ENCODE results near the gene ATP11B. TPM values are rescaled to one million over a fixed set of nuclear protein-coding genes. Genes with fewer than 3 reads are reported as not detected.

ATP11B gene
- total RNA-seq, 5 donors from 2014 or later (not counting 1 experiment from before 2014, with no cell fraction given): 90.7 to 139 (median 98.1) TPM

DNA sequence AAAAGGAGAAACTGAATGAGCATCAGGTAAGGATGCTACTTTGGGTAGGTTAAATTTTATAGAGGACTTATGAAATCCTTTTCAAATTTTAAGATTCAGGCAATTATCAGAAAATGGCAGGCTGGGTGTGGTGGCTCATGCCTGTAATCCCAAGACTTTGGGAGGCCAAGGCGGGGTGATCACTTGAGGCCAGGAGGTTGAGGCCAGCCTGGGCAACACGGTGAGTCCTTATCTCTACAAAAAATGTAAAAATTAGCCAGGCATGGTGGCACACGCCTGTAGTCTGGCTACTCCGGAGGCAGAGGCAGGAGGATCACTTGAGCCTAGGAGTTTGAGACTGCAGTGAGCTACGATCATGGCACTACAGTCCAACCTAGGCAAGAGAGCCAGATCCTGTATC, 163.9 kb downstream of the ATP11B start:
- Histone ChIP-seq H3K27ac (ENCODE audit: low read length) (no peak overlapping the region), H3K4me3 (ENCODE audit: control insufficient read depth in 1 of 2, extremely low read depth in 1 of 2, low read length in 1 of 2) (no peak overlapping the region), H3K36me3 (ENCODE audit: control insufficient read depth in 2 of 2, extremely low read depth in 1 of 2, insufficient read depth in 1 of 2, low read length in 1 of 2) (peaks cover 0 to 21% of the 10 kb centered on the region in 2 donors), H3K9me3 (no peaks in the 10 kb centered on the region), H3K27me3 (replicated peaks in 1 of 2; ENCODE audit: control insufficient read depth in 2 of 2, extremely low read depth in 1 of 2, insufficient read depth in 2 of 2, low read length in 1 of 2) (no peaks in the 10 kb centered on the region), H3K4me1 (ENCODE audit: control insufficient read depth in 1 of 2, extremely low read depth in 1 of 2, insufficient read depth in 2 of 2, low read length in 2 of 2) (no peaks in the 10 kb centered on the region)
- ATAC-seq (replicated peaks in 1 of 4) (no peak), DNase-seq (no peak)
- Mint-ChIP-seq H3K36me3 (peaks cover 52% of the 10 kb centered on the region), H3K4me3 (no peak overlapping the region), H3K27me3 (no peaks in the 10 kb centered on the region), H3K9me3 (no peaks in the 10 kb centered on the region), H3K4me1 (peaks cover 0 to 8% (median 0%) of the 10 kb centered on the region in 3 donors), H3K27ac (no peak overlapping the region)
- 100% methylated on average over 4 of the region's 5 CpGs for WGBS (ENCODE audit: insufficient coverage)
- POLR2A ChIA-PET: no interaction called here
- CTCF ChIA-PET: interaction anchor here in 1 of 2 donors (0.5 kb wide), 1 partner anchor 52 kb away, joined by 6 read pairs; no protein-coding TSS in a partner anchor

DNA sequence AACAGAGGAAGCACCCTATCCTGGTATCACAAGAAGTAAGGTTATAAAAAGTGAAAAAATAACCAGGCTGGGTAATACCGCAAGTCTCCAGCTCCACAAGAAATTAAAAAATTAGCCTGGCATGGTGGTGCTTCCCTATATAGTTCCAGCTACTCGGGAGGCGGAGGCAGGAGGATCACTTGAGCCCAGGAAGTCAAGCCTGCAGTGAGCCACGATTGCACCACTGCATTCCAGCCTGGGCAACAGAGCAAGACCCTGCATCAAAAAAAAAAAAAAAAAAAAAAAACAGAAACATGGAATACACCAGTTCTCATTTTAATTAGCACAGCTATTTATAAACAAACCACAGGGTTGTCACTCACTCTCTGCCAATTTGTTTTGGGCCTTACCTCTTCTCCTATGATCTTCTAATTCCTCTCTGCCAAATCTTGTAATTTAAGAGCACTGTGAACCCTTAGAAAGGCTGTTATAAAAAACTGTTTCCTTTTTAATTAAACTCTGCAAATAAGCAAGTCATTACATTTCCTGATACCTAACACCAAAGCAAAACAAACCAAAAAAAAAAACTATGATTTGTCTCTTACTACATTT, 164.5 kb downstream of the ATP11B start:
- WGBS (ENCODE audit: insufficient coverage): 97% methylated on average over 4 of the region's 4 CpGs
- peaks cover 0 to 12% (median 3%) of the 10 kb centered on the region in 3 donors for H3K4me1 Mint-ChIP-seq
- H3K36me3 Mint-ChIP-seq: peaks cover 51% of the 10 kb centered on the region
- Histone ChIP-seq H3K4me1 (ENCODE audit: control insufficient read depth in 1 of 2, extremely low read depth in 1 of 2, insufficient read depth in 2 of 2, low read length in 2 of 2) (no peaks in the 10 kb centered on the region), H3K9me3 (no peaks in the 10 kb centered on the region), H3K4me3 (ENCODE audit: control insufficient read depth in 1 of 2, extremely low read depth in 1 of 2, low read length in 1 of 2) (no peak overlapping the region), H3K27ac (ENCODE audit: low read length) (no peak overlapping the region), H3K27me3 (replicated peaks in 1 of 2; ENCODE audit: control insufficient read depth in 2 of 2, extremely low read depth in 1 of 2, insufficient read depth in 2 of 2, low read length in 1 of 2) (no peaks in the 10 kb centered on the region), H3K36me3 (ENCODE audit: control insufficient read depth in 2 of 2, extremely low read depth in 1 of 2, insufficient read depth in 1 of 2, low read length in 1 of 2) (peaks cover 0 to 23% of the 10 kb centered on the region in 2 donors)
- ATAC-seq (replicated peaks in 1 of 4) (no peak), DNase-seq (no peak)
- ChIA-PET CTCF (interaction anchor here (0.5 to 0.6 kb wide), 2 partner anchors 53 to 1865 kb away, joined by 5 to 6 read pairs; no protein-coding TSS in a partner anchor), POLR2A (no interaction called here)
- H3K9me3 Mint-ChIP-seq: no peaks in the 10 kb centered on the region
- no peak overlapping the region for H3K27ac Mint-ChIP-seq
- H3K4me3 Mint-ChIP-seq: no peak overlapping the region
- H3K27me3 Mint-ChIP-seq: no peaks in the 10 kb centered on the region

GRCh38 chr3:182959474-182960350, 166.4 kb downstream of the ATP11B start:
- H3K36me3 ChIP-seq (ENCODE audit: control insufficient read depth in 2 of 2, extremely low read depth in 1 of 2, insufficient read depth in 1 of 2, low read length in 1 of 2): peaks cover 0 to 23% of the 10 kb centered on the region in 2 donors
- ChIA-PET POLR2A (interaction anchor here in 1 of 2 donors (0.8 kb wide), 1 partner anchor 9 kb away, joined by 3 read pairs; no protein-coding TSS in a partner anchor), CTCF (interaction anchor here in 1 of 2 donors (0.5 kb wide), 1 partner anchor 1260 kb away, joined by 3 read pairs; no protein-coding TSS in a partner anchor)
- no peaks in the 10 kb centered on the region for H3K4me1 ChIP-seq (ENCODE audit: control insufficient read depth in 1 of 2, extremely low read depth in 1 of 2, insufficient read depth in 2 of 2, low read length in 2 of 2)
- no peak overlapping the region for H3K4me3 Mint-ChIP-seq
- WGBS (ENCODE audit: insufficient coverage): 64% methylated on average over 2 of the region's 4 CpGs
- H3K4me3 ChIP-seq (ENCODE audit: control insufficient read depth in 1 of 2, extremely low read depth in 1 of 2, low read length in 1 of 2): no peak overlapping the region
- peak overlapping the region in 1 of 2 donors; percentile 1 for H3K27ac Mint-ChIP-seq
- no peaks in the 10 kb centered on the region for H3K27me3 ChIP-seq (replicated peaks in 1 of 2; ENCODE audit: control insufficient read depth in 2 of 2, extremely low read depth in 1 of 2, insufficient read depth in 2 of 2, low read length in 1 of 2)
- no peak for ATAC-seq (replicated peaks in 1 of 4)
- no peaks in the 10 kb centered on the region for H3K9me3 ChIP-seq
- H3K9me3 Mint-ChIP-seq: no peaks in the 10 kb centered on the region
- peaks cover 0 to 15% (median 3%) of the 10 kb centered on the region in 3 donors for H3K4me1 Mint-ChIP-seq
- no peak for DNase-seq
- no peaks in the 10 kb centered on the region for H3K27me3 Mint-ChIP-seq
- H3K27ac ChIP-seq (ENCODE audit: low read length): no peak overlapping the region
- H3K36me3 Mint-ChIP-seq: peaks cover 46% of the 10 kb centered on the region

GRCh38 chr3:182962166-182962565, 168.9 kb downstream of the ATP11B start:
- H3K4me3 ChIP-seq (ENCODE audit: control insufficient read depth in 1 of 2, extremely low read depth in 1 of 2, low read length in 1 of 2): no peak overlapping the region
- ChIA-PET CTCF (interaction anchor here in 1 of 2 donors (0.6 kb wide), 1 partner anchor 1245 kb away, joined by 8 read pairs; no protein-coding TSS in a partner anchor), POLR2A (no interaction called here)
- peaks cover 0 to 11% of the 10 kb centered on the region in 2 experiments for H3K4me1 ChIP-seq (ENCODE audit: control insufficient read depth in 1 of 2, extremely low read depth in 1 of 2, insufficient read depth in 2 of 2, low read length in 2 of 2)
- Mint-ChIP-seq H3K4me1 (peaks cover 18 to 36% (median 24%) of the 10 kb centered on the region in 3 donors), H3K27me3 (no peaks in the 10 kb centered on the region), H3K9me3 (no peaks in the 10 kb centered on the region), H3K4me3 (no peak overlapping the region), H3K27ac (no peak overlapping the region), H3K36me3 (peaks cover 32% of the 10 kb centered on the region)
- no peak for DNase-seq
- no peaks in the 10 kb centered on the region for H3K27me3 ChIP-seq (replicated peaks in 1 of 2; ENCODE audit: control insufficient read depth in 2 of 2, extremely low read depth in 1 of 2, insufficient read depth in 2 of 2, low read length in 1 of 2)
- peaks cover 0 to 15% of the 10 kb centered on the region in 2 donors for H3K36me3 ChIP-seq (ENCODE audit: control insufficient read depth in 2 of 2, extremely low read depth in 1 of 2, insufficient read depth in 1 of 2, low read length in 1 of 2)
- ATAC-seq (replicated peaks in 1 of 4): no peak
- no peak overlapping the region for H3K27ac ChIP-seq (ENCODE audit: low read length)
- no peaks in the 10 kb centered on the region for H3K9me3 ChIP-seq

DNA sequence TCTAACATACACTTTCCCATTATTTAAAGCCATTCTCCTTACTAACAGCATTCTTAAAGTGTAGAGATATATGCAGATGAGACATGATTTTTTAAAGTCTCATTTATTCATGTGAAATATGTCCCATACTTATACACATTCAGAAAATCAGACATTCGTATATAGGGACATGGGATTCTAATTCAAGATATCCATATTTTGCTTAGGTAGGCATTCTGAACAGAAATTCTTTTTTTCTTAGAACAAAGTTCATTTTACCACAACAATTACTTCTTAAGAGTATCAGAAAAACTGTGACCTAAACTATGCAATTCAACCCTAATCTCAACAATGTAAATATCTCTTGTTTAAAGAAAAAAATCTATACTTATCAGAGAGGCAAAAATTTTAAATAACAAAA, 170.9 kb downstream of the ATP11B start:
- Histone ChIP-seq H3K27ac (ENCODE audit: low read length) (no peak overlapping the region), H3K9me3 (no peaks in the 10 kb centered on the region), H3K36me3 (ENCODE audit: control insufficient read depth in 2 of 2, extremely low read depth in 1 of 2, insufficient read depth in 1 of 2, low read length in 1 of 2) (peaks cover 0 to 8% of the 10 kb centered on the region in 2 donors), H3K27me3 (replicated peaks in 1 of 2; ENCODE audit: control insufficient read depth in 2 of 2, extremely low read depth in 1 of 2, insufficient read depth in 2 of 2, low read length in 1 of 2) (no peaks in the 10 kb centered on the region), H3K4me1 (ENCODE audit: control insufficient read depth in 1 of 2, extremely low read depth in 1 of 2, insufficient read depth in 2 of 2, low read length in 2 of 2) (peaks cover 5 to 15% of the 10 kb centered on the region in 2 experiments), H3K4me3 (ENCODE audit: control insufficient read depth in 1 of 2, extremely low read depth in 1 of 2, low read length in 1 of 2) (no peak overlapping the region)
- ChIA-PET POLR2A (no interaction called here), CTCF (no interaction called here)
- H3K36me3 Mint-ChIP-seq: peaks cover 21% of the 10 kb centered on the region
- H3K4me3 Mint-ChIP-seq: no peak overlapping the region
- DNase-seq: no peak
- H3K9me3 Mint-ChIP-seq: no peaks in the 10 kb centered on the region
- H3K27ac Mint-ChIP-seq: no peak overlapping the region
- no peak for ATAC-seq (replicated peaks in 1 of 4)
- no peaks in the 10 kb centered on the region for H3K27me3 Mint-ChIP-seq
- peaks cover 36 to 54% (median 42%) of the 10 kb centered on the region in 3 donors for H3K4me1 Mint-ChIP-seq
- WGBS (ENCODE audit: insufficient coverage): no CpG with 5 or more reads among the region's 1 CpG

GRCh38 chr3:182965861-182966366, 172.6 kb downstream of the ATP11B start:
- no peaks in the 10 kb centered on the region for H3K27me3 ChIP-seq (replicated peaks in 1 of 2; ENCODE audit: control insufficient read depth in 2 of 2, extremely low read depth in 1 of 2, insufficient read depth in 2 of 2, low read length in 1 of 2)
- DNase-seq (no peak), ATAC-seq (replicated peaks in 1 of 4) (no peak)
- no peaks in the 10 kb centered on the region for H3K9me3 Mint-ChIP-seq
- peaks cover 43 to 61% (median 50%) of the 10 kb centered on the region in 3 donors for H3K4me1 Mint-ChIP-seq
- H3K4me3 ChIP-seq (ENCODE audit: control insufficient read depth in 1 of 2, extremely low read depth in 1 of 2, low read length in 1 of 2): no peak overlapping the region
- H3K27ac Mint-ChIP-seq: peak overlapping the region in 1 of 2 donors; percentile 44
- H3K27me3 Mint-ChIP-seq: no peaks in the 10 kb centered on the region
- H3K9me3 ChIP-seq: no peaks in the 10 kb centered on the region
- CTCF ChIA-PET: no interaction called here
- H3K36me3 ChIP-seq (ENCODE audit: control insufficient read depth in 2 of 2, extremely low read depth in 1 of 2, insufficient read depth in 1 of 2, low read length in 1 of 2): peaks cover 0 to 8% of the 10 kb centered on the region in 2 donors
- 85% methylated on average over 6 of the region's 9 CpGs for WGBS (ENCODE audit: insufficient coverage)
- H3K4me3 Mint-ChIP-seq: no peak overlapping the region
- POLR2A ChIA-PET: interaction anchor here (0.6 to 0.7 kb wide), 2 partner anchors 33 to 191 kb away, joined by 3 read pairs; no protein-coding TSS in a partner anchor
- no peak overlapping the region for H3K27ac ChIP-seq (ENCODE audit: low read length)
- H3K36me3 Mint-ChIP-seq: peaks cover 13% of the 10 kb centered on the region
- peaks cover 5 to 17% of the 10 kb centered on the region in 2 experiments for H3K4me1 ChIP-seq (ENCODE audit: control insufficient read depth in 1 of 2, extremely low read depth in 1 of 2, insufficient read depth in 2 of 2, low read length in 2 of 2)
